Hepatocyte (in vitro differentiated cells): ENCODE results near the gene KEAP1.

Source experiments
- CTCF ChIP-seq: fragments of 200-600 bp; sonication (generic); IDR thresholded peaks from 2 replicates; pipeline ENCODE4 v1.5.1; 2016; ENCODE audit warnings: antibody characterized with exemption, mild to moderate bottlenecking; ENCODE audit not compliant: poor library complexity
- EZH2 ChIP-seq: fragments of 200-600 bp; sonication (generic); IDR thresholded peaks from 2 replicates; pipeline ENCODE4 v1.6.1; 2016; ENCODE audit warnings: antibody characterized with exemption, mild to moderate bottlenecking, borderline replicate concordance
- EZH2phosphoT487 ChIP-seq: fragments of 200-600 bp; sonication (generic); IDR thresholded peaks from one replicate; pipeline ENCODE4 v1.6.1; 2018; ENCODE audit warnings: antibody characterized with exemption, mild to moderate bottlenecking, low read depth, moderate library complexity; ENCODE audit not compliant: unreplicated experiment, severe bottlenecking

DNA sequence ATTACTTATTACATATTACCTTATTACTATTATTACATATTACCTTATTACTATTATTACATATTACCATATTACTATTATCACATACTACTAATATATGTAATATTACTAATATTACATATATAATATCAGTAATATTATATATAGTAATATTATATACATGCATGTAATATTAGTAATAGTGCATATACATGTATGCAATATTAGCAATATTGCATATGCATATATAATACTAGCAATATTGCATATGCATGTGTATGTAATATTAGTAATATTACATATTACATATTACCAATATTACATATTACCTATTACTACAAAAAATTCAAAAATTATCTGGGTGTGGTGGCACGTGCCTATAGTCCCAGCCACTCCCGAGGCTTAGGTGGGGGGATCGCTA lies 60.5 kb downstream of the KEAP1 start:
- TF ChIP-seq CTCF, result no peak
- no peak for TF ChIP-seq EZH2phosphoT487
- TF ChIP-seq EZH2, result no peak
